NT2/D1 (cell line): ENCODE data around the gene CXADR.

ENCODE experiments used
- SUZ12 ChIP-seq: IDR thresholded peaks from 2 replicates; pipeline ENCODE4 v1.6.1; 2011; ENCODE audit not compliant: insufficient read length, insufficient read depth; ENCODE audit errors: extremely low read depth
- YY1 ChIP-seq: IDR thresholded peaks from 2 replicates; pipeline ENCODE4 v1.6.1; 2011; ENCODE audit not compliant: insufficient read length, insufficient read depth
- ZNF274 ChIP-seq: IDR thresholded peaks from 2 replicates; pipeline ENCODE4 v1.6.1; 2011; ENCODE audit warnings: mild to moderate bottlenecking, low read depth, low read length

- TF ChIP-seq ZNF274, result no peak
- TF ChIP-seq YY1, result no peak
- no peak for TF ChIP-seq SUZ12
Measured at GRCh38 chr21:17513214-17514123, 626 bp downstream of the CXADR start.
